NCI-H82 treated with DMSO at 0.1 percent for 48 hours (cell line): ENCODE measurements around the gene INSYN2B.
"Not testable (repeated sequence)": the region's sequence is repeated elsewhere in the genome, so short reads cannot be mapped to it uniquely, and the experiment has no call there.

Experiments used
- DNase-seq: peaks from one replicate; lab custom pipeline; 2025; ENCODE audit not compliant: unreplicated experiment; lab: John Stamatoyannopoulos, UW

INSYN2B gene

GRCh38 chr5:169860585-169860984, 119.7 kb downstream of the INSYN2B start:
- DNase-seq = no peak

DNA sequence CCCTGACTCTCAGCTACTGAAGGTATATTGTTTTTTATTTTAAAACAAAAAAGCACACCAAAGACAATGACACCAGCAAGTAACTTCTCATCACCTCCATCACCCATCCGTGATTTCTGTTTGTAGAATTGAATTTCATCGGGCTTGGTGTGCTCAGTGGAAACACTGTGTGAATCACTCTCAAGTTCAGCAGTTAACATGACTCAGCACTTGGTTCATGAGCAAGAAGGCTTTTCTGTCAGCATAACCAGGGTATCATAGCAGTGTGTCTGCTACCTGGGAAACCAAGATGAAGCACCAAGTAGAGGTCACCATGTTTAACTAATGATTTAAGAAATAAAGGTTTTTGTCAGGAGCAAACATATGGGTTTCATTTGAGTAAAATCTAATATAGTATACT, 123.7 kb downstream of the INSYN2B start:
- DNase-seq = no peak

DNA sequence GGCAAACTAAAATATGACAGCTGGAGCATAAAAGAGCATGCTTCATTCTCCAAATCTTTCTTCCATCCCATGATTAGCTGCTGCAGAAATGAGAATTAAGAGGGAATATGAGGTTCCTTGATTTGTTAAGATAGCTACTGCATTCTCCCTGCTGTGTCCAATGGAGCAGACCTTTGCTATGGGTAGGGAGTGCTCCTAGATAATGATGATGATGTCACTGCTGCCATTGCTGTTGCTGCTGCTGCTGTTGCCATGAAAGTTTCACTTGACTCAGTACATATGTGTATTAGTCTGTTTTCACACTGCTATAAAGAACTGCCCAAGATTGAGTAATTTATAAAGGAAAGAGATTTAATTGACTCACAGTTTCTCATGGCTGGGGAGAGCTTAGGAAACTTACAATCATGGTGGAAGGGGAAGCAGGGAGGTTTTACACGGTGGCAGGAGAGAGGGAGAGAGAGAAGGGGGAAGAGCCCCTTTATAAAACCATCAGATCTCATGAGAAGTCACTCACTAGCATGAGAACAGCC, 128.9 kb downstream of the INSYN2B start:
- no peak for DNase-seq

- DNase-seq = no peak
Observed at GRCh38 chr5:169850409-169850808, 129.9 kb downstream of the INSYN2B start.

GRCh38 chr5:169848792-169849191, 131.5 kb downstream of the INSYN2B start:
- no peak for DNase-seq

DNA sequence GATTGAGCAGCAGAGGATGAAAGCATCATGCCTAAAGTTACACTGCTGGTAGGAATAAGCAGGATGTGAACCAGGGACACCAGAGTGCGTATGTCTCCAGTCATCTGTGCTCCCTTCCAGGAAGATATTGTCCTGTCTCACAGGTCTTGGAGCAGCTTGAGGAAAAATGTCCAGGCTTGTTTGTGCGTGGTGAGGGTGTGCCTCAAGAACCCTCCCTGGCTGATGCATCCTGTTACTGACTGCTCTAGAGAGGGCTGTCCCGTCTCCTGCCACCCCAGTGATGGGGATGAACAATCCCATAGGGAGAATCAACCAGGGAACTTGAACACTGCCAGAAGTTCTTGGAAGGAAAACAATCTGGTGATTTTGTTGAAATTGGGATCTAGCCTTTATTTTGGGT, 132.0 kb downstream of the INSYN2B start:
- DNase-seq = no peak

DNA sequence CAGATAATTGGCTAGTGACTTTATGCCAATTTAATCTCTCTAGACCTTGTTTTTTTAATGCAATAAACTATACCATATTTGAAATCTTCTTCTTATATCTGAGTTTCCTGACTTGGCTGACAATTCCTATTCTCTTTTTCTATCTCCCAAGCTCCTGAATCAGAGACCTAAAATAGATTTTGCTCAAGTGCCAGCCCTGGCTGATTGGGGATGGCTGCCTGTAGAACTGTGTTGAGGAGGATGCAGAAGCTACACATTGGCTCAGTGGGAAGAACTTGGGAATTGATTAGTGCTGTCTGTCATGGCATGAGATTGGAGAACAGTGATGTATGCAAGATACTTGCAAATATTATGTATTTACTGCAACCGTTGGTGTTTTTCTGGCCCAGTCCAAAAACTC, 132.8 kb downstream of the INSYN2B start:
- no peak for DNase-seq

DNA sequence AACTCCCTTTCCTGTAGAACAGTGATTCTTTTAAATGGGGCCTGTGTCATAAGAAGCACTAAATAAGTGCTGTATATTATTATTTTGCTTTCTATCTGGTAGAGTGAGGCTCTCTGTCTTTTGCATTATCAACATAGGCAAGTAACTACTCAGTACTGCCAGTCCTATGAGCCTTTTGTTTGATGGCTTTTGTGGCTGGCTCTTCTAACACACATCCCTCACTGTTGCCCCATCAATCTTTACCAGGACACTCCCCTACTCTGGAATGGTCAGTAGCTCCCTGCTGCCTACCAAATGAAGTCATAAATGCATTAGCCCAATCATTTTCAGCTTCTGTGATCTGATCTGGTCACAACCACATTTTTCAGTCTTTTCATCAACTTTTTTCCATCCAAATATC, 137.6 kb downstream of the INSYN2B start:
- DNase-seq = no peak

- DNase-seq = no peak
Observed at GRCh38 chr5:169840405-169840804, 139.9 kb downstream of the INSYN2B start.

GRCh38 chr5:169838688-169839087, 141.6 kb downstream of the INSYN2B start:
- no peak for DNase-seq

- no peak for DNase-seq
Observed at GRCh38 chr5:169837686-169838085, 142.6 kb downstream of the INSYN2B start.

DNA sequence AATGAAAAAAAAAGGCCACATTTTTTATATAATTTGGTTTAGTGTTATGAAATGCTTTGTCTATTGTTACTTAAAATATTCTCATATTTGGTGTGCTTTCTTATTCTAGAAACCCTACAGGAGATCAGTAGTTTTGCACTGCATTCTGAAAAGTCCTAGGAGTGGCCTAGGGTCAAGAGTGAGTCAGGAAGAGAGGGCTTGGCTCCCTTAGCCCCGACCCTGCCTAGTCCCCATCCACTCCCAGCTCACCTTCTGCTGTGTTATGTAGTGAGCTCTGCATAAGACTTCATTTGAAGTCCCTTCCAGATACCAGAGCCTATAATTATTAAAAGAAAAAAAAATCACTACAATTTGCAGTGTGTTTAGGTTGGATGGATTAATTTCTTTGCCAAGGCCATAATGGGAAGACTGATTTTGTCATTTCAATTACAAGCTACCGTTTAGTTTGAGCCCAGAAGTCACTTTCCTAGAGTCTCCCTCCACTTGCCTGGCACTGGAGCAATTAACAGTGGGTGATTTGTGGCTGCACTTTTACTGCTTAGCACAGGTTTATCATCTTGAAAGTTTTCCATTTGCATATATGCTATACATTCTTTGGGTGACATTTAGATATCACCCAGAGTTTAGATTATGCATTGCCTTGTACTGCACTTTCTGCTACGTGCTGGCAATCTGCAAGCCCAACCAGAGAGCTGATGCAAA, 143.3 kb downstream of the INSYN2B start:
- no peak for DNase-seq

- not testable (repeated sequence) for DNase-seq
Observed at GRCh38 chr5:169834540-169834939, 145.8 kb downstream of the INSYN2B start.

DNA sequence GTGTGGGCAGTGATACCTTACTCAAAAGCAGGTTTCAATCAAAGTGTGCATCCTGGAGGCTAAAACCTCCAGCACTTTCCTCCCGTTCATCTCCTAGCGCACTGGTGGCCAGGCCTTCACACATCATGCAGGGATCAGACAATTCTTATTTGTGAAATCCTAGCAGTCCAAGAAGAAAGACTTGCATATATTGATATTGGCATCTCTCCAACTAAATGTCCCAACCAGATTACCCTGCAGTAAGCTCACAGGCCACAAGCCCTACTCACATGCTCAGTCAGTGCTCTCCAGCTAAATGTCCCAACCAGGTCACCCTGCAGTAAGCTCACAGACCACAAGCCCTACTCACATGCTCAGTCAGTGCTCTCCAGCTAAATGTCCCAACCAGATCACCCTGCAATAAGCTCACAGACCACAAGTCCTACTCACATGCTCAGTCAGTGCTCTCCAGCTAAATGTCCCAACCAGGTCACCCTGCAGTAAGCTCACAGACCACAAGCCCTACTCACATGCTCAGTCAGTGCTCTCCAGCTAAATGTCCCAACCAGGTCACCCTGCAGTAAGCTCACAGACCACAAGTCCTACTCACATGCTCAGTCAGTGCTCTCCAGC, 146.5 kb downstream of the INSYN2B start:
- not testable (repeated sequence) for DNase-seq

DNA sequence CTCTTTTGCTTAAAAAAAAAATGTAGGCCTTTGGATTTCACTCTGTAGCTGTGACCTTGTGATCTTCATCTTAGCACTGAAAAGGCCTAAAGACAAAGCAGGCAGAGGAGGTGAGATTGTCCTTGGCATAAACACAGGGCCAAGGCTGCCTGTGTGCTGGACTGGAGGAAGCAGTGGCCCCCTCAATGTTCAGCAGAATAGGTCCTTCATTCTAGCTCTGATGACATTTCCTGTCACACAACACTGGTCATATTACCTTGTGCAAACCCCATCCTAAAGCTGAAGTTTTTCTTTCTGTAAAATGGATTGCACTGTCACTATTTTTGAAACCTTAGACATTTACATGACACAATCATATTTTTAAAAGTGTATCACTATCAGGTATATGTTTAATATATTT, 147.4 kb downstream of the INSYN2B start:
- DNase-seq = no peak

GRCh38 chr5:169832304-169832703, 148.0 kb downstream of the INSYN2B start:
- DNase-seq = no peak

DNA sequence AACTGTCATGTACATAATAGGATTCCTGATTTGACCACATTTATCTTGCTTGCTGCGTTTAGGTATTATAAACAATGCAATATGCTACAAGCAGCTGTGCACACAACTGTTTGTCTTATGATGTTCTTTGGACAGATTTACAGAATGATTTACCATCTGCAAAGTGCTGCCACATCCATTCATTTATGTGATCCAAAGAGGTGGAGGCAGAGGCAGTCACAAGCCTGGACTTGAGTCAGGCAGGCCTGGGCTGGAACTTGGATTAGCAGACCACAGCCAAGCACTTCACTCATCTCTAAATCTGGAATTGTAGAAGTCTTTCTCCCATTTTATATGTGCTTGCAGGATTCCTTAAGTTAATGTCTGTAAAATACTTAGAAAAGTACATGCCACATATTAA, 149.0 kb downstream of the INSYN2B start:
- DNase-seq = no peak

GRCh38 chr5:169828385-169828784, 151.9 kb downstream of the INSYN2B start:
- no peak for DNase-seq

GRCh38 chr5:169827769-169828168, 152.5 kb downstream of the INSYN2B start:
- no peak for DNase-seq

DNA sequence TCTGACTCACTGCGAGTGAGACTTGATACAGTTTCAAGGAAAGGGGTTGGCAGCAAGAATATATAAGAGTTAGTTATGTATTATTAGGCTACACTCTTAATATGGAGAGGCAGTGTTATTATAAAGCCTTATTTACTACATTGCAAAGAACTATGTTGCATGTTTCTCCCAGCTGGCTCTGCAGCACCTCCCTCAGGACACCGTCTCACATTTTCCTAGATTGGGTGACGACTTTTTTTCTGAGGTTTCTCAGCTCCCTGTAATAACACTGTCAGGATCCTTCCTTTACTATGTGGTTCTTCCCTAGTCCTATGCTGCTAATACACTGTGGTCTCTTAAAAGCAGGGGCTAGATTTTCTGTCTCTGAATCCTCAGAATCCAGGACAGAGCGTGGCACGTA, 153.7 kb downstream of the INSYN2B start:
- DNase-seq = no peak

DNA sequence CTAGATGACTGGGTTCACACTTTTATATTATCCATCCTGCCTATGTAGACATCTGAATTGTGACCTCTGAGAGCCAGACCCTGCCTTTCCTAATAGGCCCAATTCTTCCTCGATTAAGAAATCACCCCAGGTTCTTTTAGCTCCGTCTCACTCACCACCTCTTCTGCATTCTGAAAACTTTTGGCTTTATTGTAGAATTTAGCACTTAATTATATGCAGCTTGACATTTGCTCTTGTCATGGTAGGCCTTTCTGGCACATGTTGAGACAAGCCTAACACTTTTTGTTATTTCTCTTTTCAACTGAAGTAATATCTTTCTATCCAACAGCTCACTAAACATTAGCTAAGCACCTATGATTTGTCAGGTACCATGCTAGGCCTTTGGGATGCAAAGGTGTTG, 163.3 kb downstream of the INSYN2B start:
- no peak for DNase-seq

GRCh38 chr5:169814522-169814921, 165.8 kb downstream of the INSYN2B start:
- DNase-seq = no peak
